Middle frontal gyrus (tissue), 1 donor: ENCODE measurements around the gene MFSD6.

Experiments
- DNase-seq: peaks from one replicate; pipeline ENCODE4 v3.0.0-alpha.2; 2015; ENCODE audit warnings: low spot score; ENCODE audit errors: extremely low spot score

Gene MFSD6

GRCh38 chr2:190435031-190435670, 27.0 kb downstream of the MFSD6 start:
- DNase-seq, result no peak

- DNase-seq, result no peak
These were observed 28.4 kb downstream of the MFSD6 start for GRCh38 chr2:190436557-190436956.

GRCh38 chr2:190440113-190440512, 32.0 kb downstream of the MFSD6 start:
- DNase-seq, result no peak

- no peak for DNase-seq
These were observed 33.4 kb downstream of the MFSD6 start for GRCh38 chr2:190441564-190441963.

GRCh38 chr2:190443055-190443454, 34.9 kb downstream of the MFSD6 start:
- DNase-seq, result no peak

GRCh38 chr2:190443778-190444481, 35.8 kb downstream of the MFSD6 start:
- no peak for DNase-seq

- no peak for DNase-seq
These were observed 36.8 kb downstream of the MFSD6 start for GRCh38 chr2:190444976-190445375.

GRCh38 chr2:190446193-190446592, 38.0 kb downstream of the MFSD6 start:
- DNase-seq, result no peak

GRCh38 chr2:190446750-190447516, 38.8 kb downstream of the MFSD6 start:
- DNase-seq, result no peak

GRCh38 chr2:190447766-190448165, 39.6 kb downstream of the MFSD6 start:
- DNase-seq, result no peak

- no peak for DNase-seq
These were observed 41.8 kb downstream of the MFSD6 start for GRCh38 chr2:190449925-190450324.

GRCh38 chr2:190450363-190450762, 42.2 kb downstream of the MFSD6 start:
- no peak for DNase-seq

- no peak for DNase-seq
These were observed 43.5 kb downstream of the MFSD6 start for GRCh38 chr2:190451561-190452176.

GRCh38 chr2:190452433-190452832, 44.3 kb downstream of the MFSD6 start:
- no peak for DNase-seq

GRCh38 chr2:190454795-190455194, 46.6 kb downstream of the MFSD6 start:
- DNase-seq, result no peak

GRCh38 chr2:190455358-190456095, 47.4 kb downstream of the MFSD6 start:
- no peak for DNase-seq

- DNase-seq, result no peak
These were observed 48.7 kb downstream of the MFSD6 start for GRCh38 chr2:190456833-190457232.

- no peak for DNase-seq
These were observed 49.1 kb downstream of the MFSD6 start for GRCh38 chr2:190457256-190457655.

GRCh38 chr2:190458352-190459107, 50.4 kb downstream of the MFSD6 start:
- no peak for DNase-seq

- DNase-seq, result no peak
These were observed 51.7 kb downstream of the MFSD6 start for GRCh38 chr2:190459881-190460280.
